GM18520 (cell line): Measurements from ENCODE around the gene CALN1.
"Not testable (repeated sequence)": the region's sequence is repeated elsewhere in the genome, so short reads cannot be mapped to it uniquely, and the experiment has no call there.

Experiments
- ATAC-seq: cut with Tn5 transposase; IDR thresholded peaks from one replicate; pipeline ENCODE4 v1.9.1; 2021; ENCODE audit not compliant: unreplicated experiment

Gene CALN1

DNA sequence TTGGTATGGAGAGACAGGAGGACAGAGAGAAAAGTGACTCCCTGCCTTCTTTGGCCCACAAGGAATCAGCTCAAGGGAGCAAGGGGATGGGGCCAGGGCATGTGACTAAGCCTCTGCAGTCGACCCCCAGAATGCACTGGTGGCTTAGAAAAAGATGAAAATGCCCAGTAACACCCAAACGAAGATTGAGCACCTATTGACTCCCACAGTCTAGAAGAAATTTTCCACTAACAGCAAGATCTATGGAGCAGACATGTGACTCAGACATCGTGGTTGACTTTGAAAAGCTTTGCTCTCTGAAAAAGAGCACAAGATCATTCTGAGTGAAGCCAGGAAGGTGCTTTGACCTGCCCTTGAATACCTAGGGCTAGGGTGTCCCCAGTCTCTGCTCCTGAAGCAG, 586.0 kb downstream of the CALN1 start:
- no peak for ATAC-seq

DNA sequence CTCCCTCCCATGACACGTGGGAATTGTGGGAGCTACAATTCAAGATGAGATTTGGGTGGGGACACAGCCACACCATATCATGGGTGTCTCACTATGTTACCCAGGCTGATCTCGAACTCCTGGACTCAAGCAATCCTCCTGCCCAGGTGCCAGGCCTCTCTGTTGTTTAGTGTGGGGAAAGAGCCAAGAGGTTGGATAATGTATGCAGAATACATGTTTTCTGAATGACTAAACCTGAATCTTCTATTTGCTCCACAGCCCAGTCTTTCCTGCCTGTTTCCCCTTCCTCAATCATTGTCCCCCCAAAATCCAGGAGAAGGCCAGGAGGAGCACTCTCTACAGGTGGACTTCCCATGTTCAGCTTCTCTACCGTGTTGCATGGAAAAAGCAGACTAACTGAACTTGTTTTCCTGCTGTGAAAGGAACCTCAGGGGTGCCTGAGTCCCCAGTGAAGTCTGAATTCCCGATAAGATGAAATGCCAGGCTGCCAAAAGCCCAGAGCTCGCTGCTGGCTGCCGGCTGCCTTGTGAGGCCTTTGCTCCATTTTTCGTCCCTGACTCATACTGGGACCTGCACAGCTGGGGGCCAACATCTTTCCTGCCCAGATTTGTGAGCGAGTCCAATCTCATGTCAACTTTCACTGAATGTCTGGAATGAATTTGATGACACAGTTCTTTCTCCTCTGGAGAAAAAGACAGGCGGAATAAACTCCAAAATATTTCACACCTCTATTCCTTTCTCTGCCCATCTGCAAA, 588.0 kb downstream of the CALN1 start:
- no peak for ATAC-seq

DNA sequence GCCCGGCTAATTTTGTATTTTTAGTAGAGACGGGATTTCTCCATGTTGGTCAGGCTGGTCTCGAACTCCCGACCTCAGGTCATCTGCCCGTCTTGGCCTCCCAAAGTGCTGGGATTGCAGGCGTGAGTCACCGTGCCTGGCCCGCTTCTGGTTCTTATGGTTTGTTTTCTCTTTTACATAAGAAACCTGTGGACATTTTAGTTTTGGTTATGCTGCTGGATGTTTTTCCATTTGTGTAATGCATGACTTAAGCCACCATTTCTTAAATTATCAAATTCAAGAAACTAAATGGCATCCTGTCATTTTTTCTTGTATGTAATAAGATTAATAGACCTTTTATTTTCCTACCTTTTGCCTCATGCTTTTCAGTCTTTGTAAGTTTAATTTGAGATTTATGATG, 589.7 kb downstream of the CALN1 start:
- ATAC-seq: not testable (repeated sequence)

DNA sequence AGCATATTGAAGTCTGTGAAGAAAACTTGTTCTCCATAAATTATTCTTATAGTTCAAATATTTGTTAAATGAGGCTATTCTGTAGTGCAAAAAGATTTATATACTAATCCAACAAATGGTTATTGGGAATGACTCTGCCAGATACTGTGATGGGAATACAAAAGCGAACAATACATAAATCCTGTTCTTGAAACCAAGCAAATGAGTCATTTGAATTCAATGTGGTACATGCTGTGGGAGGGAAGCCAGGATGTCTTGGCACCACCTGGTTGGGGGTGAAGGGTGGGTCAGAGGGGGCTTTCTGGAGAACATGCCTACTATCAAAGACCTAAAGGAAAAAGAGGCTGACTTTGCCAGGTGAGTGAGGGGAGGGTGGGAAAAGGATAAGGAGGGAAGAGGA, 594.2 kb downstream of the CALN1 start:
- ATAC-seq: no peak

DNA sequence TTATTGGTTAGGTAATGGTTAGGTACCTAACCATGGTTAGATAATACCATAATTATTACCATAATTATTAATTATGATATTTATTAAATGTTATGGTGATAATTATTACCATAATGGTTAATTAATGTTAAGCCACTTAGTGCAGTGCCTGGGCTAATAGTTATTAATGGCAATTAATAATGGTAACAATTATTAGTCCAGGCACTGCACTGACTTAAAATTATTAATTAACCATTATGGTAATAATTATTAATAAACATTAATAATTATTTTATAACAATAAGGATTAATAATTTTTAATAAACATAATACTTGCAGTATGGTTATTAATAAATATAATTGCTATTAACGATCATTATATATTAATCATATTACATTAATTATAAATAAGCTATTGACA, 604.0 kb downstream of the CALN1 start:
- no peak for ATAC-seq

DNA sequence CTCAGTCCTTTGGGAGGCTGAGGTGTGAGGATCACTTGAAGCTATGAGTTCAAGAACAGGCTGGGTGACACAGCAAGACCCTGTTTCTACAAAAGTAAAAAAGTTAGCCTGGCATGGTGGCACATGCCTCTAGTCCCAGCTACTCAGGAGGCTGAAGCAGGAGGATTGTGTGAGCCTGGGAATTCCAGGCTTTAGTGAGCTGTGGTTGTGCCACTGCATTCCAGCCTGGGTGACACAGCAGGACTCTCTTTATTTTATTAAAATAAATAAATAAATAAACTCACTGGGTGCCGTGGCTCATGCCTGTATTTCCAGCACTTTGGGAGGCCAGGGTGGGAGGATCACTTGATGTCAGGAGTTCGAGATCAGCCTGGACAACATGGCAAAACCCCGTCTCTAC, 607.9 kb downstream of the CALN1 start:
- no peak for ATAC-seq

DNA sequence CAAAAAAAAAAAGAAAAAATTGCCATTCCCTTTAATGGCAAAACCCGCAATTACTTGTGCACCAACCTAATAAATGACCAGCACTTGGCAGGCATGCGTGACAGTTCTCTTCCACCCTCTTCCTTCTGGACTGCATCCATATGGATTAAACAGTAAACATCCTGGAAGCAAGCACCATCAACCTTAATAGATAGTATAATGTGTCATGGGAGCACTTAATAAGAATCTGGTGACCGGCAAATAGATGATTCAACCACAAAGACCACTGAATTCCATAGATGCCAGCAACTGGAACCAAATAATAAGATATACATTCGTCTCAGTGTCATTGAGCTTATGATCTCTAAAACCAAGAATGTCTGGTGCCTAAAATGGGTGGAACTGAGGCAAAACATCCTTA, 610.2 kb downstream of the CALN1 start:
- no peak for ATAC-seq

DNA sequence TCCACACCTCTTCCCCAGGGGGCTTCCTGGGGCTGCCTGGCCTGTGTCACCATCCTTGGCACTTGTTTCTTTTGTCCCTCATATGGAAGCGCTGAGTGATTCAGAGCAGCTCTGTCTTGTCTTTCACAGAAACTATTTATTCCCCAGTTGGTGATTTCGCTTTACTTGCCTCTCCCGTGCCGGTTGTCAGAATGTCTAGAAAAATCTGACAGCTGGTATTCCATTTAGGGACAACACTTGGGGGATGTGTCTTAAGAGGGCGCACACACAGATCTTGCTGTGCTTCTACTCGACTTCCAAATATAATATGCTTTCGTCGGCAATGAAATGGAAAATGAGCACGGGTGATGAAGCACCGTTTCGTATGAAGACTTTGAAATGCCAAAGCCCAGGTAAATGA, 611.8 kb downstream of the CALN1 start:
- no peak for ATAC-seq

DNA sequence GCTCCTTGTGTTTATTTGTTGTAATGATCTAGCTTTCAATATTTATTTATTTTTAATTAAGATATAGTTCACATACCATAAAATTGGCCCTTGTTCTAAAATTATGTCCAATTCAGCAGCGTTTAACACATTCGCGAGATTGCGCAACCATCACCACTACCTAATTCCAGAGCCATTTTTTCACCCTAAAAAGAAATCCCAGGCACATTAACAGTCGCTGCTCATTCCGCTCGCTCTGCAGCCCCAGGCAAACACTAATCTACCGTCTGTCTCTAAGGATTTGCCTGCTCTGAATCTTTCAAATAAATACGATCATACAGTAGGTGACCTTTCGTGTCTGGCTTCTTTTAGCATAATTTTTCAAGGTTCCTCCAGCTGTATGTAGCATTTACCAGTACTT, 616.7 kb downstream of the CALN1 start:
- ATAC-seq: no peak

DNA sequence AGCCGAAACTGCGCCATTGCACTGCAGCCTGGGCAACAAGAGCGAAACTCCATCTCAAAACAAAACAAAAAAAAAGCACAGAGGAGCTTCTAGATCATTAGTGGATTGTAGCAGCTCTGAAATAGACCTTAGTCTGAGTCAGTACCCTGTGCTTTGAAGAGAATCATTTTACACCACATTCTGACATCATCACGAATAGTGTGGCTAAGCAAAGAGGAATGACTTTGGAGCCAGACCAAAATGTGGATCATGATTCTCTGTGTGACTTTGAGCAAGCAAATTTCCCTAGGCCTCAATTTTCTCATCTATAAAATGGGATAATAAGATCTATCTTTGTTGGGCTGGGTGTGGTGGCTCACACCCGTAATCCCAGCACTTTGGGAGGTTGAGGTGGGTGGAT, 618.9 kb downstream of the CALN1 start:
- ATAC-seq: no peak

DNA sequence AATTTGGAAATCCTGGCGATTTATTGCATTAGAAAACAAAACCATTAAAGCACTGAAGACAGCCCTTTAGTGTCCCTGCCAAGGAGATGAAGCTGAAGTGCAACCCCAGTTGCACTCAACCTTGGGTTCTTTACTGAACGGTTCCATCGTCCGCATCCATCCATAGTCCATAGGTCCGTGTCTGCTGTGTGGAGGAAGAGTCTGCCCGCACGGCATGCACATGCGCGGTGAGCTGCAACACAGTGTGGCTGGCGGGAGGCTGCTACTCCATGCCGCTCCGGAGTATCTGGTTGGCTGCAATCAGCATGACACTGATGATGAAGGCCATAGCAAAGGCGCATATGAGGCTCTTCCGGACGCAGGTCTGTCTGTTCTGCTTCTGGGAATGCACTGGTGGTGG, 624.6 kb downstream of the CALN1 start:
- ATAC-seq: no peak

DNA sequence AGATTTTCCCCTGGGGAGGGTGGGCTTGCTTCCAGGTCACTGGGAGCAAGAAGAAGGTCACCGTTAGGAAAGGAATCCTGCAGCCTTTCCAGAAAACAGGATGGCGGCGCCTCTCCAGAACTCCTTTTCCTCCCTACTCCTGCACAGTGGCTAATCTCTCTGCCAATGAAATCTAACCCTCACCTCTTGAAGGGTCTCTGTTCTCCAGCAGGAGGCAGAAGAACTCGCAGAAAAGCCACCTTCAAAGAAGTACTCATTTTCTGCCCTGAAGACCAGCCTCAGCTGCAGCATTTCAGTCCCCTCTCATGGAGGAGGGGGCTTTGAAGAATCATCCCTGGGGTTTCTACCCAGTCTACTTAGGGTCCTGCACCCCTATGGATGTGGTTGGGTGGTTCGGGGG, 626.9 kb downstream of the CALN1 start:
- ATAC-seq: no peak

DNA sequence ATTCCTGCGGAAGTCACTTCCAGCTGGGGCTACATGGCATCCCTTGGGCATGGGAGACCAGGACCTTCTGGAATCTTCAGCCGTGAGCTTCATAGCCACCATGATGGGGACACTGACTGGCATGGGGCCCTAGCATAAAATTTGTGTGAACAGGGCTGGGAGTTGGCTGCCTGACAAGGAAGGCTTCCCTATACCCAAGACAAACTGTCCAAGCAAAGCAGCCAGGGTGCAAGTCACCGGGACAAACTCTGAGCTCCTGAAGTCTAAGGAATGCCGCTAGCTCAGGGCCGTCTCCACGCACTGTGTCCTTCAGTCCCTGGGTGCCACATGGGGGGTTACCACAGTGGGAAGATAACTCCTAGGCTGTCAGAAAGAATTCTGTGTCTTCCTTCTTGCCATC, 627.4 kb downstream of the CALN1 start:
- ATAC-seq: no peak

DNA sequence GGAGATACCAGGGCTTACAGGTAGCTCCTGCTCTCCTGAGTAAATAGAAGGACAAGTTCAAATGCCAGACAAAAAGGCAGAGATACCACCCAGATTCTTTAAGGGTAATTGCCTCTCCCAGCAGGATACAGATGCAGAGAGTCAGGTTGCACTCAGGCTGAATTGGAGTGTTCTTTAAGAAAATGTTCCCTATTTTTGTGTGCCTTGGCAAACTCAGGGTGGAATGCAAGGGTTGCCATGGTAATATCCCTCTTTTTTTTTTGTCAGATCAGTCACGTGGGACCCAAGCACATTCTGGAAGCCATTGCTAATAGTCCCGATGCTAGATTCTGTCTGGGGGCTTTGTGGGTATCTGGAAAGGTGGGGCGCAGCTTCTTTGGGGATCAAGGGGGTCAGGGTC, 628.0 kb downstream of the CALN1 start:
- no peak for ATAC-seq

DNA sequence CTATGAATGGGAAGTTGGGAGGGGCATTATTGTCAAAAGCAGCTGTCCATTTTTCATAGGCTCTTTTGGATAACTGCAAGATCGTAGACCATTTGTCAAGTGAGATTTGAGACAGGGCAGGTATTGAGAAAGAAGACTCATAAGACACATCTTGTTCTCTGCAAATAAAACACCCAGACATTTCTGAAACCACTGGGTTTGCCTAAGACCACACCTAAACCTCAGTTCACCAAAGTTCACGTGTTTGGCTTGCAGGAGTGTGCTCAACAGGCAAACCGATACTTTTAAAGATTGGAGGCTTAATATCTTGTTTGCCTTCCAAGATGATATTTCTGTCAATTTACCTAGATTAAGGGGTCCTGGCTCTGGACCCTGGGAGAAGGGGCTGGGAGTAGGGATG, 628.4 kb downstream of the CALN1 start:
- ATAC-seq: no peak

DNA sequence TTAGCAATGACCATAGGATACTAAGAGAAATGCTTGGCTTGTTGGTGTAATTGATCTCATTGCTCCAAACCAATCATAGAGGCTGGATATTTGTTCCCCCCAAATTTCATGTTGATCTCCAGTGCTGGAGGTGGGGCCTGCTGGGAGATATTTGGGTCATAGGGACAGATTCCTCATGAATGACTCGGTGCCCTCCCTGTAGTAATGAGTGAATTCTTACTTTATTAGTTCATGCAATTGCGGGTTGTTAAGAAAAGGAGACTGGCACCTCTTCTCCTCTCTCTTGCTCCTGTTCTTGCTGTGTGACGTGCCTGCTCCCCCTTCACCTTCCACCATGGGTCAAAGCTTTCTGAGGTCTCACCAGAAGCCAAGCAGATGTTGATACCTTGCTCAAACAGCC, 630.1 kb downstream of the CALN1 start:
- ATAC-seq: no peak

DNA sequence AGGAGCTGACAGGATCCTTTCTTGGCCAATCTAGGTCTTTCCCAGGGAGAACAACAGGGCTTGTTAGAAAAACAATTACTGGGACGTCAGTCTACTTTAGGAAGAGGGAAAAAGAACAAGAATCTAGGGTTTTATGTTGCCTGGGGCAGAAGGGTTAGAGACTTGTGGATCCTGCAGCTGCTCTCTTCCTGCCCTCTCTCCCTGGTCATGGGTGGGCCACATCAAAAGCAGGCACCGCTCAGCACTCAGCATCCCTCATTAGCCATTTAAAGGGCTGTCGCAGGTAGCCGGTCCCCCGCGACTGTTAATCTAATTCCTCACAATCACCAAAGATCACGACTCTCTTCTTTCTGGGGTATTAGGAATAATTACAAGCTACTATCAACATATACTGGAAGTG, 631.9 kb downstream of the CALN1 start:
- ATAC-seq: no peak

DNA sequence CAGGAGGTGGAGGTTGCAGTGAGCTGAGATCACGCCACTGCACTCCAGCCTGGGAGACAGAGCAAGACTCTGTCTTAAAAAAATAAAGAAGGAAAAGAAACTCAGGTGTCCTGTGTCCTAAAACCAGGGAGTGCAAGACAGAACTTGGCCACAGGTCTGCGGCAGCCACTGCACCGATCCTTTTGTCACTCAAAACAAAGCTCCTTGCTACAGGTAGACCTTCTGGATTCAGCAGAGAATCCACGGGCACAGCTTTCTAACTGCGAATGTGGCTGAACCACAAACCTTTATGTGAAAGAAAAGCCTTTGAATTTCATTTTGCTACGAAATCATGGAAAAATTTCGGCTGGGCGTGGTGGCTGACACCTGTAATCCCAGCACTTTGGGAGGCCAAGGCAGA, 634.9 kb downstream of the CALN1 start:
- no peak for ATAC-seq

DNA sequence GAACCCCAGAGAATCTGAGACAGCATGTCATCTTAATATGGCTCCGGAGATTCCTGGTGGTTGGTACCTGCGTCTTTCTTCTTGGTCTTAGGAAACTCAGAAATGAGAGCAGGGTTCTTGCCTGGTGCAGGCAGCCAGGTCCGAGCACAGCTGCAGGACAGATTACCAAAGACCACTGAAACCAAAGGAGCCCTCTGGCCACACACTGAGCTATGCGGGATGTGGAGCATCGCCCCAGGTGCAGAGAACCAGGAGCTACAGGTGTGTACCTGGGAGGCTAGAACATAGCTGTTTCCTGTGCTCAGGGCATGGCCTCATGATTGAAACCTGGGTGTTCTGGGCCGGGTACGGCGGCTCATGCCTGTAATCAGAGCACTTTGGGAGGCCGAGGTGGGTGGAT, 635.4 kb downstream of the CALN1 start:
- no peak for ATAC-seq

DNA sequence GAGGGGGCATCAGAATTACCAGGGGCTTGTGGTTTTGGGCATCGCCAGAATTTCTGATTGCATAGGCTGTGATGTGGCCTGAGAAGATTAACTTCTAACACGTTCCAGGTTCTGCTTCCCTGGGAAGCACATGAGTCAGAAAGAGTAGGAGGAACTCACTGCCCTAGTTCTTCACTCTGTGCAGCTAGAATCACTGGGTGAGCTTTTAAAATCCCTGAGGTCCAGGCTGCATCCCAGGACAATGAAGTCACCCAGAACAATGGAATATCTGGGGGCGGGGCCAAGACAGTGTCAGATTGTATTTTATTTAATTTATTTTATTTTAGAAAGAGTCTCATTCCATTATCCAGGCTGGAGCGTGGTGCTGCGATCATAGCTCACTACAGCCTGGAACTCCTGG, 636.5 kb downstream of the CALN1 start:
- ATAC-seq: no peak

DNA sequence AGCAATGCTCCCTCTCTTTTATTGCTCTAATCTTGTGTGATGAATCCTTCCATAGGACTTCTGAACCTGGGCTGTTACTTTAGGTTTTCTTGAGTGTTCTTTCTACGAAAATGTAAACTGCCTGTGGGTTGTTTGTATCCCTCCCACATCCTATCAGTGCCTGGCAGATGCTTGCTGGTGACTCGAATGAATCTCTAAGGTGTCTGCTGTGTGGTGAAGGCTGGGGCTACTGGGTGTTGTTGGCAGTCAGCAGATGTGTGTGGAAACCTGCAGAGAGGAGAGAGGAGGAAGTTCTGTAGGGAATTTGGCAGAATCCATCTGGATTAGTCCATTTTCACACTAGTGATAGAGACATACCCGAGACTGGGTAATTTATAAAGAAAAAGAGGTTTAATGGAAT, 639.4 kb downstream of the CALN1 start:
- ATAC-seq: no peak

DNA sequence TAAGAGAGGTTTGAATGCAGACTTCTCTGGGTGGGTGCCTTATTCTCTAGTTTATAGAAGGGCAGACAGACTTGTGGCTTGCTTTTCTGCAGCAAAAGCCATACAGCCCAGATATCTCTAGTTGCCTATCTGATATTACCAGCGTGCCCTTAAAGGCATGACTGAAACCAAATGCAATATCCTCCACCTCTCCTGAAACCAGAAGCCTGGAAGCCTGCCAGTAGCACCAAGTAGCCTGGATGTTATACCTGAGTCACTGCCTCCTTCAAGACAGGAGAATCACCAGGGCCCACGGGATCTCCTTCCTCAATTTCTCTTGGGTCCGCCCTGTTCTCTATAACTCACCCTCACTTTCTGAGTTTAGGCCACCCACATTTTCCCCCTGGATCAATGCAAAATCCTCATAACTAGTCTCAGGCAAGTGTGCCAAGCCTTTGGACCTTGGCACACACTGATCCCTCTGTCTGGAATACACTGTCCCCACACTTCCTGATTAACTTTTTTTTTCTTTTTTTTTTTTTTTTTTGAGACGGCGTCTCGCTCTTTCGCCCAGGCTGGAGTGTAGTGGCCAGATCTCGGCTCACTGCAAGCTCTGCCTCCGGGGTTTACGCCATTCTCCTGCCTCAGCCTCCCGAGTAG, 641.8 kb downstream of the CALN1 start:
- ATAC-seq: no peak

DNA sequence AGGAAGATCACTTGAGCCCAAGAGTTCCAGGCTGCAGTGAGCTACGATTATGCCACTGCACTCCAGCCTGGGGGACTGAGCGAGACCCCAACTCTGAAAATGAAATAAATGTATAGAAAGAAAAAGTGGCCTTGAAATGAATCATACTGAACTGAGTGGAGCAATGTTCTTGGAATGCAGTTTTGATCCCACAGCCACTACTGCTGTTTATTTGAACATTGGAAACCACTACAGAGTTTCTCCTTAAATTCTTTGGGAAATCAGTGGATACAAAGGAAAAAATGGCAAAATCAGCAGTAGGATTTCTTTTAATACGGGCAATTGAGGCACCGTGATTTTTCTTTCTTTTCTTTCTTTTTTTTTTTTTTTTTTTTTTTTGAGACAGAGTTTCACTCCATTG, 642.8 kb downstream of the CALN1 start:
- no peak for ATAC-seq
